Measurements from ENCODE around the gene GDAP1L1. TPM values are rescaled to one million over a fixed set of nuclear protein-coding genes. Genes with fewer than 3 reads are reported as not detected.
"Not testable (repeated sequence)": the region's sequence is repeated elsewhere in the genome, so short reads cannot be mapped to it uniquely, and the experiment has no call there.

GDAP1L1 gene
- total RNA-seq, 1 experiment from 2014 or later = 0.54 TPM

DNA sequence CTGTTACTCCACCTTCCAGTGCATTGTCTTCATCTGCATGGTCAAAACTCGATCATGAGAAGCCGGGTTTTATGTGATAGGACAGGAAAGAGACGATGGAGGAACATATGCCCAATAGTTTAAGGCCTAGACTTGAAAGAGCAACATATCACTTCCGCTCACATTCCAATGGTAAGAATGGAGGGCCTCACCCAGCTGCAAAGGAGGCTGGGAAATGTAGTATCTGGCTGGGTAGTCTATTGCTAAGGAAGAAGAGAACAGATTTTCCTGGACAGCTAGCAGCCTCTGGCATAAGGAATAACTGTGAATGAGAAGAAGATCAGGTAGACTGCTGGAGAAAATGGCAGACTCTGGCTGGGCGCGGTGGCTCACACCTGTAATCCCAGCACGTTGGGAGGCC, 44.6 kb downstream of the GDAP1L1 start:
- no peaks in the 10 kb centered on the region for H3K36me3 ChIP-seq (ENCODE audit: insufficient read depth, low read length, poor library complexity, severe bottlenecking)
- POLR2A ChIA-PET (ENCODE audit: low non-redundant PET) = no interaction called here
- no peaks in the 10 kb centered on the region for H3K4me1 ChIP-seq (ENCODE audit: insufficient read depth, low read length, poor library complexity, severe bottlenecking)
- H3K4me3 ChIP-seq (ENCODE audit: low read depth, low read length, poor library complexity, severe bottlenecking) = no peak overlapping the region
- BruUV-seq (replicated peaks) = no TSS peak
- no peak for DNase-seq (ENCODE audit: low spot score)
- no peak overlapping the region for H3K27ac ChIP-seq (ENCODE audit: low read depth, low read length, poor library complexity, severe bottlenecking)
- no peaks in the 10 kb centered on the region for H3K27me3 ChIP-seq (replicated peaks; ENCODE audit: insufficient read depth, low read depth, low read length, poor library complexity)
- intact Hi-C loops (cut with micrococcal nuclease; ENCODE audit: unreplicated experiment) = no loop called here
- no peaks in the 10 kb centered on the region for H3K9me3 ChIP-seq (ENCODE audit: low read depth, low read length, poor library complexity, severe bottlenecking)
- no peak for TF ChIP-seq EZH2 (IDR thresholded peaks at IDR 0.05; ENCODE audit: borderline replicate concordance, low read depth, low read length, poor library complexity, severe bottlenecking)
- TF ChIP-seq, protein P1, sequence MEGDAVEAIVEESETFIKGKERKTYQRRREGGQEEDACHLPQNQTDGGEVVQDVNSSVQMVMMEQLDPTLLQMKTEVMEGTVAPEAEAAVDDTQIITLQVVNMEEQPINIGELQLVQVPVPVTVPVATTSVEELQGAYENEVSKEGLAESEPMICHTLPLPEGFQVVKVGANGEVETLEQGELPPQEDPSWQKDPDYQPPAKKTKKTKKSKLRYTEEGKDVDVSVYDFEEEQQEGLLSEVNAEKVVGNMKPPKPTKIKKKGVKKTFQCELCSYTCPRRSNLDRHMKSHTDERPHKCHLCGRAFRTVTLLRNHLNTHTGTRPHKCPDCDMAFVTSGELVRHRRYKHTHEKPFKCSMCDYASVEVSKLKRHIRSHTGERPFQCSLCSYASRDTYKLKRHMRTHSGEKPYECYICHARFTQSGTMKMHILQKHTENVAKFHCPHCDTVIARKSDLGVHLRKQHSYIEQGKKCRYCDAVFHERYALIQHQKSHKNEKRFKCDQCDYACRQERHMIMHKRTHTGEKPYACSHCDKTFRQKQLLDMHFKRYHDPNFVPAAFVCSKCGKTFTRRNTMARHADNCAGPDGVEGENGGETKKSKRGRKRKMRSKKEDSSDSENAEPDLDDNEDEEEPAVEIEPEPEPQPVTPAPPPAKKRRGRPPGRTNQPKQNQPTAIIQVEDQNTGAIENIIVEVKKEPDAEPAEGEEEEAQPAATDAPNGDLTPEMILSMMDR (conservative IDR thresholded peaks at IDR 0.05; ENCODE audit: low read depth, low read length) = no peak
- CTCF ChIA-PET = no interaction called here

DNA sequence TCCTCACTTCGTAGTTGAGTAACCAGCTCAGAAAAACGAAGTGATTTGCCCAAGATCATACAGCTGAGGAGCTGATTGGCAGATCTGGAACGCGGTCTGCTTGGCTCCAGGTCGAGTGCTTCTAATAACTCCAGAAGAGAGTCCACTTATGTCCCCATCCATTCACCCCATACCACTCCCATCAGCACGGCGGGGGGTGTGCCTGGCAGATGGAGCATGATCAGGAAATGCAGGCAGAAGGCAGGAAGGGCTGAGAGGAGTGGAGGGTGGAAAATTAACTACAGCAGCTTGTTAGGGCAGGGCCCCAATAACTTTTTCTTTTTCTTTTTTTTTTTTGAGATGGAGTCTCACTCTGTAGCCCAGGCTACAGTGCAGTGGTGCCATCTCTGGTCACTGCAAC, 48.9 kb downstream of the GDAP1L1 start:
- Histone ChIP-seq H3K9me3 (ENCODE audit: low read depth, low read length, poor library complexity, severe bottlenecking) (no peaks in the 10 kb centered on the region), H3K27ac (ENCODE audit: low read depth, low read length, poor library complexity, severe bottlenecking) (no peak overlapping the region), H3K27me3 (replicated peaks; ENCODE audit: insufficient read depth, low read depth, low read length, poor library complexity) (no peaks in the 10 kb centered on the region), H3K4me3 (ENCODE audit: low read depth, low read length, poor library complexity, severe bottlenecking) (no peak overlapping the region), H3K36me3 (ENCODE audit: insufficient read depth, low read length, poor library complexity, severe bottlenecking) (no peaks in the 10 kb centered on the region), H3K4me1 (ENCODE audit: insufficient read depth, low read length, poor library complexity, severe bottlenecking) (no peaks in the 10 kb centered on the region)
- TF ChIP-seq, protein P1 (conservative IDR thresholded peaks at IDR 0.05; ENCODE audit: low read depth, low read length) = no peak
- no peak for TF ChIP-seq EZH2 (IDR thresholded peaks at IDR 0.05; ENCODE audit: borderline replicate concordance, low read depth, low read length, poor library complexity, severe bottlenecking)
- CTCF ChIA-PET = no interaction called here
- POLR2A ChIA-PET (ENCODE audit: low non-redundant PET) = no interaction called here
- intact Hi-C loops (cut with micrococcal nuclease; ENCODE audit: unreplicated experiment) = no loop called here
- no TSS peak for BruUV-seq (replicated peaks)
- peak; percentile 21 for DNase-seq (ENCODE audit: low spot score)

DNA sequence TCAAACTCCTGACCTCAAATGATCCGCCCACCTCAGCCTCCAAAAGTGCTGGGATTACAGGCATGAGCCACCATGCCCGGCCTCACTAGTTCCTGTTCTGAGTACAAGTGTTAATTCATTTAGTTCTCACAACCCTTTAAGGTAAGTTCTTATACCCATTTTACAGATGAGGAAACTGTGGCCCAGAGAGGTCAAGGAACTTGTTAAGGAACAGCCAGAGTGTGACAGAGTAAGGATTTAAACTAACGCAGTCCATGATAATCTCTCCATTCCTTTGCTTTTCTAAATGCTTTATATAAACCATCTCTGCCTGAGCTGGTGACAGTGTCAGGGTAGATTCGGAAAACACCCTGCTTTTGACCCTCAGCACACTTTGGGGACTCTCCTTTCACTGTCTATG, 50.6 kb downstream of the GDAP1L1 start:
- no peak overlapping the region for H3K27ac ChIP-seq (ENCODE audit: low read depth, low read length, poor library complexity, severe bottlenecking)
- no peaks in the 10 kb centered on the region for H3K9me3 ChIP-seq (ENCODE audit: low read depth, low read length, poor library complexity, severe bottlenecking)
- no peaks in the 10 kb centered on the region for H3K36me3 ChIP-seq (ENCODE audit: insufficient read depth, low read length, poor library complexity, severe bottlenecking)
- H3K27me3 ChIP-seq (replicated peaks; ENCODE audit: insufficient read depth, low read depth, low read length, poor library complexity) = no peaks in the 10 kb centered on the region
- intact Hi-C loops (cut with micrococcal nuclease; ENCODE audit: unreplicated experiment) = no loop called here
- no peak for TF ChIP-seq EZH2 (IDR thresholded peaks at IDR 0.05; ENCODE audit: borderline replicate concordance, low read depth, low read length, poor library complexity, severe bottlenecking)
- TF ChIP-seq, protein P1 (conservative IDR thresholded peaks at IDR 0.05; ENCODE audit: low read depth, low read length) = no peak
- no peak overlapping the region for H3K4me3 ChIP-seq (ENCODE audit: low read depth, low read length, poor library complexity, severe bottlenecking)
- no TSS peak for BruUV-seq (replicated peaks)
- ChIA-PET POLR2A (ENCODE audit: low non-redundant PET) (no interaction called here), CTCF (interaction anchor here (0.6 kb wide), 1 partner anchor 13 kb away, joined by 4 read pairs; the partner anchor contains the start of gene FITM2)
- no peaks in the 10 kb centered on the region for H3K4me1 ChIP-seq (ENCODE audit: insufficient read depth, low read length, poor library complexity, severe bottlenecking)
- DNase-seq (ENCODE audit: low spot score) = no peak

DNA sequence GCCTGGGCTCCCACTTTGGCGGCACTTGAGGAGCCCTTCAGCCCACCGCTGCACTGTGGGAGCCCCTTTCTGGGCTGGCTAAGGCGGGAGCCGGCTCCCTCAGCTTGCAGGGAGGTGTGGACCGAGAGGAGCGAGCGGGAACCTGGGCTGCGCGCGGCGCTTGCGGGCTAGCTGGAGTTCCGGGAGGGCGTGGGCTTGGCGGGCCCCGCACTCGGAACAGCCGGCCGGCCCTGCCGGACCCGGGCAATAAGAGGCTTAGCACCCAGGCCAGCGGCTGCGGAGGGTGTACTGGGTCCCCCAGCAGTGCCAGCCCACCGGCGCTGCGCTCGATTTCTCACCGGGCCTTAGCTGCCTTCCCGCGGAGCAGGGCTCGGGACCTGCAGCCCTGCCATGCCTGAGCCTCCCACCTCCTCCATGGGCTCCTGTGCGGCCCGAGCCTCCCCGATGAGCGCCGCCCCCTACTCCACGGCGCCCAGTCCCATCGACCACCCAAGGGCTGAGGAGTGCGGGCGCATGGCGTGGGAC, 52.0 kb downstream of the GDAP1L1 start:
- H3K9me3 ChIP-seq (ENCODE audit: low read depth, low read length, poor library complexity, severe bottlenecking); intact Hi-C loops (cut with micrococcal nuclease; ENCODE audit: unreplicated experiment); H3K4me3 ChIP-seq (ENCODE audit: low read depth, low read length, poor library complexity, severe bottlenecking); POLR2A ChIA-PET (ENCODE audit: low non-redundant PET); DNase-seq (ENCODE audit: low spot score); H3K27ac ChIP-seq (ENCODE audit: low read depth, low read length, poor library complexity, severe bottlenecking); H3K27me3 ChIP-seq (replicated peaks; ENCODE audit: insufficient read depth, low read depth, low read length, poor library complexity); BruUV-seq (replicated peaks); H3K36me3 ChIP-seq (ENCODE audit: insufficient read depth, low read length, poor library complexity, severe bottlenecking); CTCF ChIA-PET; H3K4me1 ChIP-seq (ENCODE audit: insufficient read depth, low read length, poor library complexity, severe bottlenecking): not testable (repeated sequence)

All from A673 (cell line).